ENCODE results near the gene CEACAM5.

CEACAM5 gene

DNA sequence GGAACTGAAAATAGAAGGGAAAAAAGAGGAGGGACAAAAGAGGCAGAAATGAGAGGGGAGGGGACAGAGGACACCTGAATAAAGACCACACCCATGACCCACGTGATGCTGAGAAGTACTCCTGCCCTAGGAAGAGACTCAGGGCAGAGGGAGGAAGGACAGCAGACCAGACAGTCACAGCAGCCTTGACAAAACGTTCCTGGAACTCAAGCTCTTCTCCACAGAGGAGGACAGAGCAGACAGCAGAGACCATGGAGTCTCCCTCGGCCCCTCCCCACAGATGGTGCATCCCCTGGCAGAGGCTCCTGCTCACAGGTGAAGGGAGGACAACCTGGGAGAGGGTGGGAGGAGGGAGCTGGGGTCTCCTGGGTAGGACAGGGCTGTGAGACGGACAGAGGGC is at the start of gene CEACAM5:
CEACAM5 (plus strand) TSS at position 146 of the 400 bp plus-strand sequence; CDS start at position 252, 106 bp downstream.
- DNase-seq (ENCODE audit: low read depth): no peak

DNA sequence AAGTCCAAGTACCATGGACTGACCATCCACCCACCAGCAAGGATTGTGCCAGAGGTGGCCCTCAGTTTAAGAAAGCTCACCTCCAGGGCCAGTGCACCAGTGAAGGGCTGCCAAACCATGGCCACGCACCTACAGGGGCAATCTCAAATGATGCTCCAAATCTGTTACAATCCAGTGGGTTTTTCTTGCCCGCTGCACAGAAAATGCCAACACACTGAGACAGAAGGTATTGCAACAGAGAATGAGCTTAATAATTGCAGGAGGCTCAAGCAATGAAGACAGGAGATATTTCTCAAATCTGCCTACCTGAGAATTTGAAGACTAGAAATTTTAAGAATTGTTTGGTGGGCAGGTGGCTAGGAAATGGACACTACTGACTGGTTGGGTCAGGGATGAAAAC is 42.4 kb upstream of the CEACAM5 start:
- no peak for DNase-seq (ENCODE audit: low read depth)

- DNase-seq (ENCODE audit: low read depth): no peak
These were observed 40.1 kb upstream of the CEACAM5 start for GRCh38 chr19:41668315-41668714.

GRCh38 chr19:41670755-41671154 is 37.7 kb upstream of the CEACAM5 start:
- DNase-seq (ENCODE audit: low read depth): no peak

DNA sequence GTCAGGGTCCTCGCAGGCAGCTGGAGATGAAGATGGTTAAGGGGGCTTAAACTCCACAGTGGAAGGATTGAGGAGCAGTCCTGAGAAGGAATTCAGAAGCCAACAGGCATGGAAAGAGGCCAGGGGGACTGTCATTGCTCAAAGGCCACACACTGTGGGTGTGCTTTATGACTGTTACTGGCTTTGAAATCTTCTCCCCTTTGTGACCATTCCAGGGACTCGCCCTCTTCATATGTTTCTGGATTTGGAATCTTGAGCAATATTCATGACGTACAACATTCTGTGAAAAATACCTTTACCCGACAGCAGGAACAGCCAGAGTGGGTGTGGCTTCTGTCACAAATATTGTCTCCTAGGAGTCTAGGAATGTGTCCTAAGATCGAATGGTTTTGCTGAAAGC is 36.9 kb upstream of the CEACAM5 start:
- no peak for DNase-seq (ENCODE audit: low read depth)

DNA sequence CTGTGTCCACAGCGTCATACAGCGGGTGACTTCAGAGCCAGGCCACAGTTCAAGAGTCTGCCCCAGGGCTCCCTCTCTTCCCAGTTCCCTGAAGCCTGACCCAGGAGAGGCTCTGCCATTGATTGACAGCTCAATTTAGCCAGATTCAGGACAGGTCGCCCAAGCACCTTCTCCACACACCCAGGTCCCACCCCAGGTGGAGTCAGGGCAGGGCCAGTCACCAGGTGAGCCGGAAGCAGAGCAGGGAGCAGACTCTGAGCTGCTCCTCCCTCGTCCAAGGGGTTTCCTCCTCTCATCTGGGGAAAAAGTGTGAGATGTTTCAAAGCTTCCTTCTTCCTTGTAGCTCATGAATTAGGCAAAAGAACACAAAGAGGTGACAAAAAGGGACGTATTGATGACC is 26.0 kb upstream of the CEACAM5 start:
- no peak for DNase-seq (ENCODE audit: low read depth)

DNA sequence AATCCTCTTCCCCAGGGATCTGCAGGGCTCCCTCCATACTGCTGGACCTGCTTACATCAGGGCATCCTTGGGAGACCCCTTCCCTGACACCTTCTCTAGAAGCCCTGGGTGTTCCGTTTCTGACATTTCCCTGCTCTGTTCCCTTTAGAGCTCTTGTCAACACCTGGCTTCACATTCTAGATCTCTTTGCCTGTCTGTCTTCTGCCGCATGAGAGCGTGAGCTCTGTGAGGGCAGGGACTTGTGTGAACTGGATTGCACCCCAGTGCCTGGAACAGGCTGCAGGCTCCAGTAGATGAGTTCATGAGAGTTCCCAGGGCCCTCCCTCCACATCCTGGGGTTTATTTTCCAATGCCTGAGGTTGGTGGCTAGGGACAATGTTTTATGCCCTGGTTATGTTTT is 21.0 kb upstream of the CEACAM5 start:
- DNase-seq (ENCODE audit: low read depth): no peak

DNA sequence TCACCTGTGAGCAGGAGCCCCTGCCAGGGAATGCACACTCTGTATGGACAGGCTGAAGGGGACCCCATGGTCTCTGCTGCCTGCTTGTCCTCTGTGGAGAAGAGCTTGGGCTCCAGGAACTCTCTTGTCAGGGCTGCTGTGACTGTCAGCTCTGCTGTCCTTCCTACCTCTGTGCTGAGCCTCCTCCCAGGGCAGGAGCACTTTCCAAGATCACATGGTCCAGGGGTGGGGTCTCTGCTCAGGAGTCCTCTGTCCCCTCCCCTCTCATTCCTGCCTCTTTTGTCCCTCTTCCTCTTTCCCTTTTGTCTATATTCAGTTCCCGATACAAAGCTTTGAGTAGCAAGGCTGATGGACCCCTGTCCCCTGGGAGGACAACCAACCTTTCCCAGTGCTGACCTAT is 20.3 kb upstream of the CEACAM5 start, which contains the start of gene CEACAM7:
CEACAM7 (minus strand) TSS at position 173 of the 400 bp plus-strand sequence; CDS start at position 68, 105 bp downstream.
- no peak for DNase-seq (ENCODE audit: low read depth)

GRCh38 chr19:41688687-41689086 is 19.7 kb upstream of the CEACAM5 start:
- DNase-seq (ENCODE audit: low read depth): no peak

- no peak for DNase-seq (ENCODE audit: low read depth)
These were observed 18.2 kb upstream of the CEACAM5 start for GRCh38 chr19:41689993-41690800.

GRCh38 chr19:41690801-41691065 is 17.7 kb upstream of the CEACAM5 start:
- DNase-seq (ENCODE audit: low read depth): no peak

DNA sequence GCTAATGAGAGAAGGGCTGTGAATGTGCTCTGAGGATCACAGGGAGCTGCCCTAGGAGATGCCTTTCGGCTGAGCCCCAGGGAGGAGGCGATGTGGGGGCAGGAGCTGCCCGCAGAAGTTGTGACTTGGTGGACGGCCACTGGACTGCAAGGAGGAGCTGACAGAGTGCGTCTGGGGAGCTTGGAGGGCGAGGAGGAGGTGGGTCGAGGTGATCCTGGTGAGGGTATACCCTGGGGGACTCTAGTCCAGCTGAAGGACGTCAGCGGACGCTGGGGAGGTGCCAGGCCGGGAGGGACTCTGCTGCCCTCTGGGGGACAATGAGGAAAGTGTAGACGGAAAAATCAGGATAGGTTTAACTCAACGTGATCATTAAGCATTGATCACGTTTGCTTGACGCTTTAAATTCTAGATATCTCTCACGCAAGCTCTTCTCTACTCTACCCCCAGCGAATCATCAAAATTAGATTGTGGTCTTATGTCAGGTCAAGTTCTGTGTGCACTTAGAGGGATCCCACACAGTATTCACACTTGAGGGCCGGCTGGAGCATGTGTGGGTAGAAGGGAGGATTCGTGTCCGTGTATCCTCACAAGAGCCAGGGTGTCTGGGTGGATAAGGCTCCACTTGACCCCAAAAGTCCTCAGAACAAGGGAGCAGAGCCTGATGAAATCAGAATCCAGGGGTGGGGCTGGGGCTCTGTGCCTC is 17.0 kb upstream of the CEACAM5 start:
- no peak for DNase-seq (ENCODE audit: low read depth)

GRCh38 chr19:41694196-41694595 is 14.2 kb upstream of the CEACAM5 start:
- DNase-seq (ENCODE audit: low read depth): no peak

DNA sequence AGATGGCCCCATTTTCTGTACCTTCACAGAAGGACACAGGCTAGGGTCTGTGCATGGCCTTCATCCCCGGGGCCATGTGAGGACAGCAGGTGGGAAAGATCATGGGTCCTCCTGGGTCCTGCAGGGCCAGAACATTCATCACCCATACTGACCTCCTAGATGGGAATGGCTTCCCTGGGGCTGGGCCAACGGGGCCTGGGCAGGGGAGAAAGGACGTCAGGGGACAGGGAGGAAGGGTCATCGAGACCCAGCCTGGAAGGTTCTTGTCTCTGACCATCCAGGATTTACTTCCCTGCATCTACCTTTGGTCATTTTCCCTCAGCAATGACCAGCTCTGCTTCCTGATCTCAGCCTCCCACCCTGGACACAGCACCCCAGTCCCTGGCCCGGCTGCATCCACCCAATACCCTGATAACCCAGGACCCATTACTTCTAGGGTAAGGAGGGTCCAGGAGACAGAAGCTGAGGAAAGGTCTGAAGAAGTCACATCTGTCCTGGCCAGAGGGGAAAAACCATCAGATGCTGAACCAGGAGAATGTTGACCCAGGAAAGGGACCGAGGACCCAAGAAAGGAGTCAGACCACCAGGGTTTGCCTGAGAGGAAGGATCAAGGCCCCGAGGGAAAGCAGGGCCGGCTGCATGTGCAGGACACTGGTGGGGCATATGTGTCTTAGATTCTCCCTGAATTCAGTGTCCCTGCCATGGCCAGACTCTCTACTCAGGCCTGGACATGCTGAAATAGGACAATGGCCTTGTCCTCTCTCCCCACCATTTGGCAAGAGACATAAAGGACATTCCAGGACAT is 13.4 kb upstream of the CEACAM5 start:
- DNase-seq (ENCODE audit: low read depth): no peak

DNA sequence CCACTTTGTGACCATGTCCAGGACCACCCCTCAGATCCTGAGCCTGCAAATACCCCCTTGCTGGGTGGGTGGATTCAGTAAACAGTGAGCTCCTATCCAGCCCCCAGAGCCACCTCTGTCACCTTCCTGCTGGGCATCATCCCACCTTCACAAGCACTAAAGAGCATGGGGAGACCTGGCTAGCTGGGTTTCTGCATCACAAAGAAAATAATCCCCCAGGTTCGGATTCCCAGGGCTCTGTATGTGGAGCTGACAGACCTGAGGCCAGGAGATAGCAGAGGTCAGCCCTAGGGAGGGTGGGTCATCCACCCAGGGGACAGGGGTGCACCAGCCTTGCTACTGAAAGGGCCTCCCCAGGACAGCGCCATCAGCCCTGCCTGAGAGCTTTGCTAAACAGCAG is 12.7 kb upstream of the CEACAM5 start:
- DNase-seq (ENCODE audit: low read depth): no peak

GRCh38 chr19:41696402-41697197 is 11.8 kb upstream of the CEACAM5 start:
- no peak for DNase-seq (ENCODE audit: low read depth)

GRCh38 chr19:41697198-41697855 is 11.1 kb upstream of the CEACAM5 start:
- no peak for DNase-seq (ENCODE audit: low read depth)

GRCh38 chr19:41698746-41699230 is 9.6 kb upstream of the CEACAM5 start:
- no peak for DNase-seq (ENCODE audit: low read depth)

DNA sequence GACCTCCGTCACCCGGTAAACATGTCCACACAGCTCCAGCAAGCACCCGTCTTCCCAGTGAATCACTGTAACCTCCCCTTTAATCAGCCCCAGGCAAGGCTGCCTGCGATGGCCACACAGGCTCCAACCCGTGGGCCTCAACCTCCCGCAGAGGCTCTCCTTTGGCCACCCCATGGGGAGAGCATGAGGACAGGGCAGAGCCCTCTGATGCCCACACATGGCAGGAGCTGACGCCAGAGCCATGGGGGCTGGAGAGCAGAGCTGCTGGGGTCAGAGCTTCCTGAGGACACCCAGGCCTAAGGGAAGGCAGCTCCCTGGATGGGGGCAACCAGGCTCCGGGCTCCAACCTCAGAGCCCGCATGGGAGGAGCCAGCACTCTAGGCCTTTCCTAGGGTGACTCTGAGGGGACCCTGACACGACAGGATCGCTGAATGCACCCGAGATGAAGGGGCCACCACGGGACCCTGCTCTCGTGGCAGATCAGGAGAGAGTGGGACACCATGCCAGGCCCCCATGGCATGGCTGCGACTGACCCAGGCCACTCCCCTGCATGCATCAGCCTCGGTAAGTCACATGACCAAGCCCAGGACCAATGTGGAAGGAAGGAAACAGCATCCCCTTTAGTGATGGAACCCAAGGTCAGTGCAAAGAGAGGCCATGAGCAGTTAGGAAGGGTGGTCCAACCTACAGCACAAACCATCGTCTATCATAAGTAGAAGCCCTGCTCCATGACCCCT is 9.0 kb upstream of the CEACAM5 start:
- DNase-seq (ENCODE audit: low read depth): no peak

- DNase-seq (ENCODE audit: low read depth): no peak
These were observed 8.5 kb upstream of the CEACAM5 start for GRCh38 chr19:41699968-41700323.
